WI38 (cell line): ENCODE data around the gene OR4D10.
"Not testable (repeated sequence)": the region's sequence is repeated elsewhere in the genome, so short reads cannot be mapped to it uniquely, and the experiment has no call there.

Experiments used
- H3K4me3 ChIP-seq: 2 replicates; pipeline ENCODE4 v1.5.1; 2011; ENCODE audit warnings: low read depth, mild to moderate bottlenecking, control low read depth, low read length
- TF ChIP-seq, protein P1 (sequence below): IDR thresholded peaks from 2 replicates; pipeline ENCODE4 v1.5.1; 2012; ENCODE audit warnings: low read depth, mild to moderate bottlenecking, control low read depth, low read length

Gene OR4D10

DNA sequence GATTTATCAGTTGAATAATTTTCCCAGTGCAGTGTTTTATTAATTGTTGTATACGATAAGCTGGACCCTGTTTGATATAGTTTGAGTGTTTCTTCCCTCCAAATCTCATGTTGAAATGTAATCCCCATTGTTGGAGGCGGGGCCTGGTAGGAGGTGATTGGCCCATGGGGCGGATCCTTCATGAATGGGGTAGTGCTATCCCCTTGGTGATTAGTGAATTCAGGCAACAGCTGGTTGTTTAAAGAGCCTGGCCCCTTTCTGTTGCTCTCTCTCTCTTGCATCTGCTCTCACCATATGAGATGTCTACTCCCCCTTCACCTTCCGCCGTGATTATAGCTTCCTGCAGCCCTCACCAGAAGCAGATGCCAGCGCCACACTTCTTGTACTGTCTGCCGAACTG, 35.3 kb upstream of the OR4D10 start:
- TF ChIP-seq, protein P1, sequence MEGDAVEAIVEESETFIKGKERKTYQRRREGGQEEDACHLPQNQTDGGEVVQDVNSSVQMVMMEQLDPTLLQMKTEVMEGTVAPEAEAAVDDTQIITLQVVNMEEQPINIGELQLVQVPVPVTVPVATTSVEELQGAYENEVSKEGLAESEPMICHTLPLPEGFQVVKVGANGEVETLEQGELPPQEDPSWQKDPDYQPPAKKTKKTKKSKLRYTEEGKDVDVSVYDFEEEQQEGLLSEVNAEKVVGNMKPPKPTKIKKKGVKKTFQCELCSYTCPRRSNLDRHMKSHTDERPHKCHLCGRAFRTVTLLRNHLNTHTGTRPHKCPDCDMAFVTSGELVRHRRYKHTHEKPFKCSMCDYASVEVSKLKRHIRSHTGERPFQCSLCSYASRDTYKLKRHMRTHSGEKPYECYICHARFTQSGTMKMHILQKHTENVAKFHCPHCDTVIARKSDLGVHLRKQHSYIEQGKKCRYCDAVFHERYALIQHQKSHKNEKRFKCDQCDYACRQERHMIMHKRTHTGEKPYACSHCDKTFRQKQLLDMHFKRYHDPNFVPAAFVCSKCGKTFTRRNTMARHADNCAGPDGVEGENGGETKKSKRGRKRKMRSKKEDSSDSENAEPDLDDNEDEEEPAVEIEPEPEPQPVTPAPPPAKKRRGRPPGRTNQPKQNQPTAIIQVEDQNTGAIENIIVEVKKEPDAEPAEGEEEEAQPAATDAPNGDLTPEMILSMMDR = no peak
- no peak overlapping the region for H3K4me3 ChIP-seq

DNA sequence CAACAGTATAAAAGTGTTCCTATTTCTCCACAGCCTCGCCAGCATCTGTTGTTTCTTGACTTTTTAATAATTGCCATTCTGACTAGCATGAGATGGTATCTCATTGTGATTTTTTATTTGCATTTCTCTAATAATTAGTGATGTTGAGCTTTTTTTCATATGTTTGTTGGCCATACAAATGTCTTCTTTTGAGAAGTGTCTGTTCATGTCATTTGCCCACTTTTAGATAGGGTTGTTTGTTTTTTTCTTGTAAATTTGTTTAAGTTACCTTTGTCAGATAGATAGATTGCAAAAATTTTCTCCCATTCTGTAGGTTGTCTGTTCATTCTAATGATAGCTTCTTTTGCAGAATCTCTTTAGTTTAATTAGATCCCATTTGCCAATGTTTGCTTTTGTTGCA, 27.5 kb upstream of the OR4D10 start:
- H3K4me3 ChIP-seq = not testable (repeated sequence)

DNA sequence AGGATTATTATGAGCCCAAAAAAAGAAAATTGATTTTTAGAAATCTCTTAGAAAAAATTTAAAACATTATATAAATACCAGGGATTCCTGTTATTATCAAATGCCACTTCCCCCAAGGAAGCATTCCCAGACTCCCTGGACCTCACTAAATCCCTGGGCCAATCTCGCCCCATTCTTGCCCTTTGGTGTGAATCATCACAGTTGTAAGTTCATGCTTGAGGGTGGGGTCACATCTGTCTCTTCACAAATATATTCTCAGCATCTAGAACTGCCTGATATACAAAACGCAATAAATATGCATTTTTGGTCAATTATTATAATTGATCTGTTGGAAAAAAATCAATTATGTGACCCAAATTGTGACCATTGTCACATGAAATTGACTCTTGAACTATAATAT, 24.6 kb upstream of the OR4D10 start:
- TF ChIP-seq, protein P1 = no peak
- H3K4me3 ChIP-seq = no peak overlapping the region

DNA sequence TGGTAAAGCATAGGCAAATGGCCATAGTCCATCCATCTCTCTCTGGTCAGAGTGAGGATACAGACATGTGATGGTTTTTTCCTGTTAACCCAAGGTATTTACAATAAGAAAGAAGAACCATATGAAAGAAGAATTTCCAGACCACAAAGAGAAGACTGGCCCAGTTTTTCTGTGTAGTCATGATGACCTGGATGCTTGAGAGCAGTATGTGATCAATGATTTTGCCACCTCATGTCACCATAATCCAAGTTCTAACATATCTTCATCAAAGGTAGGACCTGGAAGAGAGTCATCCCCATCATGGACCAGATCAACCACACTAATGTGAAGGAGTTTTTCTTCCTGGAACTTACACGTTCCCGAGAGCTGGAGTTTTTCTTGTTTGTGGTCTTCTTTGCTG, 16.5 kb upstream of the OR4D10 start, which contains the start of gene OR4D6:
OR4D6 (plus strand) TSS at position 301 of the 400 bp plus-strand sequence; CDS start at position 301, 0 bp downstream.
- TF ChIP-seq, protein P1 = no peak

DNA sequence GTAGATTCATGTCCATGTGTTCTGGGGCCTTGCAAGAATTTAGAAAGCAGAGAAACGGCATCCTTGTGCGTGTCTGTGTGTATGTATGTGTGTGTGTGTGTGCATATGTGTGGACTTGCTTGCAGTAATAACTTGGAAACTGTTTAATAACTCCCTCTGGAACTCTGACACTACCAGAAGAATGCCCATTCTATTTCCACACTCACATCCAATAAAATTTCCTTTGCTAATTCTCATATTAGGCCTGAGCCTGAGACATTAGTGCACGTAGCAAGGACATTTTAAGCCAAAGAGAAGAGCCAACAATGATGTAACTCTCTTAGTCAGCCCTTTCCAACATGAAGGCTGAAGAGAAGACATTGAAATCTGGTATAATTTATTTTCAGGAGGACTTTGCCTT, 13.2 kb upstream of the OR4D10 start:
- TF ChIP-seq, protein P1 = no peak
- no peak overlapping the region for H3K4me3 ChIP-seq

More for the DNA sequence above, 16.5 kb upstream of the OR4D10 start, which contains the start of gene OR4D6:
- H3K4me3 ChIP-seq = no peak within 1 kb of the TSS

DNA sequence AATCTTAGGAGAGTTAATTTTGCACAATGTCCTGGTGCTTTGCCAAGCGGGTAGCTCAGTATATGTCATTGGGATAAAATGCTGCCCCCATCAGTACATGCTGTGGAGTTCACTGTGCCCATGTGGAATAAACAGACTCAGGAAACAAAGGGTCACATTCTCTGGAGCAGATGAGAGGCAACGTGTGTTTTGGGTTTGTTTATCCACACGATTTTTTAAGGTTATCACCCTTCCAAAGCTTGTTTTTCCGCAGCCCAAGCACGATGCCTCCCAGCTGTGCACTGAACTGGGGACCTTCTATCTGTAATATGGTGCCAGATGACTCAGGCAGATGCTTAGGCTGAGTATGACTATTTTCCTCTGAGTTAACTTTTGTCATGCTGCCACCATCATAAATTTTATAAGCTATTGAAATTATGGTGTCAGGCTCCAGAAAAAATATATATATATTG, 9.9 kb upstream of the OR4D10 start:
- TF ChIP-seq, protein P1 = no peak
- H3K4me3 ChIP-seq = no peak overlapping the region

DNA sequence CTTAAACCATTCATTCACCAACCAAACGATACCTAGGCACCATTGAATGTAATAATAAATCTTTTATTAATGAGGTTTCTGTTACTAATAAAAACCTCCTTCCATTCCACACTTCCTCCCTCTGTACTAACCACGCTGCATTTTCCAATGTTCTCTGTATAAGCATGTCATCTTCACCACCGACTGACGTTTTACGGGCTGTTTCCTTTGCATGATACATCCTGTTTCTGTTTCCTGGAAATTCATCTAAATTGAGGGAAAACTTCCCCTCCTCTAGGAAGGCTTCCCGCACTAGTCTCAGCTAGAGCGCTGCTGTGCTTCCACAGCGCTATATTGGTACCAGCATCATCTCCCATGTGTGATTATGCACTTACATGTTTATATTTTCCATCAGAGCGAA, 2.1 kb downstream of the OR4D10 start:
- H3K4me3 ChIP-seq = no peak overlapping the region
- TF ChIP-seq, protein P1 = no peak

DNA sequence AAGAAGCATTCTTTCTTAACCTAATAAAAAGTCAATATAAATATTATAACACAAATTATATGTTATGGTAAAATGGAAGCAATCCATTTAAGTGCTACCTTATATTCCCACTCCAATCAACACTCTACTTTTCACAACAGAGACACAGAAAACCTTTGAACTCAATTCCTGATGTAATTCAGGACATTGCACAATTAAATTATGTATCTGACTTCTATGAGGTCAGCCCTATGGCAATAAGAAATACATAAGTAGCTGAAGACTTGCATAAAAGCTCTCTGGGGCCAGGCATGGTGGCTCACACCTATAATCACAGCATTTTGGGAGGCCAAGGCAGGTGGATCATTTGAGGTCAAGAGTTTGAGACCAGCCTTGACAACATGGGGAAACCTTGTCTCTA, 6.8 kb downstream of the OR4D10 start:
- TF ChIP-seq, protein P1 = no peak
- H3K4me3 ChIP-seq = no peak overlapping the region
